Endodermal cell (in vitro differentiated cells): Measurements from ENCODE around the gene YWHAQ. TPM values are rescaled to one million over a fixed set of nuclear protein-coding genes. Genes with fewer than 3 reads are reported as not detected.
"Not testable (repeated sequence)": the region's sequence is repeated elsewhere in the genome, so short reads cannot be mapped to it uniquely, and the experiment has no call there.

Experiments
- DNase-seq: peaks from one replicate; pipeline ENCODE4 v3.0.0-alpha.2; 2017
- H3K27ac ChIP-seq: 2 replicates; pipeline ENCODE4 v1.5.1; 2013; ENCODE audit warnings: mild to moderate bottlenecking, low read depth, low read length, moderate library complexity
- H3K27me3 ChIP-seq: 2 replicates; pipeline ENCODE4 v1.6.1; 2013; ENCODE audit warnings: mild to moderate bottlenecking, low read length, moderate library complexity; ENCODE audit not compliant: insufficient read depth, control insufficient read depth, poor library complexity, severe bottlenecking
- H3K36me3 ChIP-seq: 2 replicates; pipeline ENCODE4 v1.7.0; 2013; ENCODE audit warnings: mild to moderate bottlenecking, low read length, moderate library complexity; ENCODE audit not compliant: control insufficient read depth, insufficient read depth
- H3K4me1 ChIP-seq: one replicate; pipeline ENCODE4 v1.7.0; 2013; ENCODE audit warnings: low read length; ENCODE audit not compliant: control insufficient read depth, insufficient read depth
- H3K4me3 ChIP-seq: 2 replicates; pipeline ENCODE4 v1.5.1; 2013; ENCODE audit warnings: mild to moderate bottlenecking, low read length, moderate library complexity
- H3K9ac ChIP-seq: 2 replicates; pipeline ENCODE4 v1.6.1; 2013; ENCODE audit warnings: mild to moderate bottlenecking, low read length, moderate library complexity; ENCODE audit not compliant: poor library complexity, severe bottlenecking; ENCODE audit errors: extremely low read depth
- H3K9me3 ChIP-seq: 2 replicates; pipeline ENCODE4 v1.6.1; 2013; ENCODE audit warnings: mild to moderate bottlenecking, low read length, moderate library complexity; ENCODE audit not compliant: control insufficient read depth
- H3K27ac Mint-ChIP-seq: 2 replicates; pipeline ENCODE4 v1.8.0; 2020; ENCODE audit warnings: mixed read lengths
- H3K27me3 Mint-ChIP-seq: 2 replicates; pipeline ENCODE4 v1.8.0; 2021; ENCODE audit warnings: mild to moderate bottlenecking, mixed read lengths; ENCODE audit not compliant: insufficient read depth
- H3K36me3 Mint-ChIP-seq: 2 replicates; pipeline ENCODE4 v1.8.0; 2020; ENCODE audit warnings: low read depth, mixed read lengths
- H3K4me1 Mint-ChIP-seq: 2 replicates; pipeline ENCODE4 v1.8.0; 2020; ENCODE audit warnings: mixed read lengths
- H3K4me3 Mint-ChIP-seq: 2 replicates; pipeline ENCODE4 v1.8.0; 2020; ENCODE audit warnings: mild to moderate bottlenecking, moderate library complexity, mixed read lengths
- H3K9me3 Mint-ChIP-seq: 2 replicates; pipeline ENCODE4 v1.8.0; 2020; ENCODE audit warnings: mild to moderate bottlenecking, mixed read lengths
- CTCF ChIP-seq: fragments of 200-600 bp; sonication (generic); conservative IDR thresholded peaks from 2 replicates; pipeline ENCODE4 v1.5.0; 2021; ENCODE audit warnings: antibody characterized with exemption, mild to moderate bottlenecking
- WGBS, 2 experiments: methylation state at CpG; one replicate each; pipeline versions ENCODE4 v1.1.5 to v1.1.7; 2013; ENCODE audit warnings: missing lambda C conversion rate in 2 of 2, mixed read lengths in 1 of 2; ENCODE audit not compliant: insufficient coverage in 1 of 2, insufficient read length in 1 of 2; 5-methylcytosine and 5-hydroxymethylcytosine counted together
- total RNA-seq, 2 donors: library from RNA; stranded (reverse); fragmentation: NEBNext Ultra II Directional in 1 of 2; extraction: Animal tissue kit (Norgen Biotek cat#: 25700) in 1 of 2; gene quantifications; 2 replicates in 1 of 2; 3 replicates in 1 of 2; pipeline ENCODE4 v1.2.1, GENCODE V29; 2021

The YWHAQ gene
- total RNA-seq, 2 donors from 2014 or later, result 357 to 374 TPM

GRCh38 chr2:9629222-9630116 lies 1.3 kb downstream of the YWHAQ start:
- peak overlapping the region; percentile 99 for H3K4me3 Mint-ChIP-seq
- peak overlapping the region; percentile 93 for H3K9ac ChIP-seq
- no peak for DNase-seq
- no peaks in the 10 kb centered on the region for H3K9me3 Mint-ChIP-seq
- H3K27ac Mint-ChIP-seq, result peak overlapping the region; percentile 97
- no peaks in the 10 kb centered on the region for H3K27me3 ChIP-seq
- peaks cover 42% of the 10 kb centered on the region for H3K4me1 Mint-ChIP-seq
- no peak for TF ChIP-seq CTCF
- peaks cover 4% of the 10 kb centered on the region for H3K27me3 Mint-ChIP-seq
- peak overlapping the region; percentile 99 for H3K27ac ChIP-seq
- peaks cover 9% of the 10 kb centered on the region for H3K4me1 ChIP-seq
- H3K36me3 Mint-ChIP-seq, result peaks cover 48% of the 10 kb centered on the region
- WGBS, 2 experiments, result 3 to 4% methylated on average over 14 to 19 of the region's 20 CpGs
- H3K36me3 ChIP-seq, result peaks cover 48% of the 10 kb centered on the region
- no peaks in the 10 kb centered on the region for H3K9me3 ChIP-seq
- peak overlapping the region; percentile 98 for H3K4me3 ChIP-seq

GRCh38 chr2:9627310-9627709 lies 3.5 kb downstream of the YWHAQ start:
- Histone ChIP-seq H3K4me1 (peaks cover 7% of the 10 kb centered on the region), H3K27me3 (no peaks in the 10 kb centered on the region), H3K27ac (no peak overlapping the region), H3K9me3 (no peaks in the 10 kb centered on the region), H3K4me3 (peak overlapping the region; percentile 98), H3K36me3 (peaks cover 65% of the 10 kb centered on the region), H3K9ac (no peak overlapping the region)
- Mint-ChIP-seq H3K4me1 (peaks cover 44% of the 10 kb centered on the region), H3K27ac (peak overlapping the region; percentile 13), H3K9me3 (no peaks in the 10 kb centered on the region), H3K4me3 (peak overlapping the region; percentile 99), H3K27me3 (no peaks in the 10 kb centered on the region), H3K36me3 (peaks cover 64% of the 10 kb centered on the region)
- DNase-seq, result no peak
- 93 to 100% methylated on average over 1 to 2 of the region's 2 CpGs for WGBS, 2 experiments
- no peak for TF ChIP-seq CTCF

- 93 to 98% methylated on average over 7 to 9 of the region's 9 CpGs for WGBS, 2 experiments
- Histone ChIP-seq H3K9ac (no peak overlapping the region), H3K27ac (no peak overlapping the region), H3K27me3 (no peaks in the 10 kb centered on the region), H3K4me3 (no peak overlapping the region), H3K4me1 (peaks cover 3% of the 10 kb centered on the region), H3K36me3 (peaks cover 76% of the 10 kb centered on the region), H3K9me3 (no peaks in the 10 kb centered on the region)
- peaks cover 65% of the 10 kb centered on the region for H3K36me3 Mint-ChIP-seq
- no peak overlapping the region for H3K4me3 Mint-ChIP-seq
- DNase-seq, result no peak
- H3K4me1 Mint-ChIP-seq, result peaks cover 35% of the 10 kb centered on the region
- H3K27ac Mint-ChIP-seq, result no peak overlapping the region
- no peaks in the 10 kb centered on the region for H3K27me3 Mint-ChIP-seq
- no peaks in the 10 kb centered on the region for H3K9me3 Mint-ChIP-seq
- TF ChIP-seq CTCF, result no peak
Observed at GRCh38 chr2:9623151-9623550, 7.6 kb downstream of the YWHAQ start.

GRCh38 chr2:9621655-9622054 lies 9.1 kb downstream of the YWHAQ start:
- peaks cover 74% of the 10 kb centered on the region for H3K36me3 ChIP-seq
- H3K27ac ChIP-seq, H3K4me3 ChIP-seq, H3K9me3 Mint-ChIP-seq, H3K9ac ChIP-seq, H3K4me3 Mint-ChIP-seq, H3K27me3 Mint-ChIP-seq, H3K4me1 ChIP-seq, H3K9me3 ChIP-seq, DNase-seq, H3K27me3 ChIP-seq, H3K27ac Mint-ChIP-seq: not testable (repeated sequence)
- H3K36me3 Mint-ChIP-seq, result peaks cover 61% of the 10 kb centered on the region
- peaks cover 21% of the 10 kb centered on the region for H3K4me1 Mint-ChIP-seq
- WGBS, 2 experiments, result 96 to 97% methylated on average over 4 to 6 of the region's 6 CpGs
